ENCODE results near the gene LINGO3.
"Not testable (repeated sequence)": the region's sequence is repeated elsewhere in the genome, so short reads cannot be mapped to it uniquely, and the experiment has no call there.

The LINGO3 gene

GRCh38 chr19:2303211-2303798 lies 4.6 kb downstream of the LINGO3 start:
- no peak for DNase-seq

- no peak for DNase-seq
Observed at GRCh38 chr19:2302319-2303210, 5.4 kb downstream of the LINGO3 start.

- no peak for DNase-seq
Observed at GRCh38 chr19:2300533-2300932, 7.4 kb downstream of the LINGO3 start.

- DNase-seq: no peak
Observed at GRCh38 chr19:2296141-2296540, 11.8 kb downstream of the LINGO3 start.

GRCh38 chr19:2294687-2295335 lies 13.1 kb downstream of the LINGO3 start:
- DNase-seq: no peak

GRCh38 chr19:2291185-2291751 lies 16.7 kb downstream of the LINGO3 start:
- DNase-seq: peak; percentile 28 to 39

- no peak for DNase-seq
Observed at GRCh38 chr19:2290441-2291184, 17.3 kb downstream of the LINGO3 start.

GRCh38 chr19:2289714-2290435 lies 18.1 kb downstream of the LINGO3 start:
- DNase-seq: no peak

- DNase-seq: no peak
Observed at GRCh38 chr19:2288818-2289713, 18.9 kb downstream of the LINGO3 start.

- no peak for DNase-seq
Observed at GRCh38 chr19:2288338-2288817, 19.6 kb downstream of the LINGO3 start.

GRCh38 chr19:2287585-2288337 lies 20.2 kb downstream of the LINGO3 start:
- no peak for DNase-seq

- DNase-seq: no peak
Observed at GRCh38 chr19:2286402-2287140, 21.4 kb downstream of the LINGO3 start.

- DNase-seq: no peak
Observed at GRCh38 chr19:2283835-2284507, 24.0 kb downstream of the LINGO3 start.

GRCh38 chr19:2282862-2283237 lies 25.1 kb downstream of the LINGO3 start:
- DNase-seq: no peak

GRCh38 chr19:2282062-2282861 lies 25.7 kb downstream of the LINGO3 start, which contains the start of gene PEAK3:
TSS of gene PEAK3 (minus strand) at chr19:2282175. CDS start at chr19:2280931, 1,244 bp downstream.
- no peak for DNase-seq

- DNase-seq: not testable (repeated sequence)
Observed at GRCh38 chr19:2281265-2282061, 26.5 kb downstream of the LINGO3 start.
